Activated CD4-positive, alpha-beta T cell treated with anti-CD3 and anti-CD28 coated beads for 24 hours (primary cell): ENCODE results near the gene MRPL46.
"Not testable (repeated sequence)": the region's sequence is repeated elsewhere in the genome, so short reads cannot be mapped to it uniquely, and the experiment has no call there.

Experiments
- DNase-seq, 2 donors: peaks; one replicate each; pipeline ENCODE4 v3.0.0-alpha.2; 2020; ENCODE audit warnings: low read depth in 2 of 2

MRPL46 gene

DNA sequence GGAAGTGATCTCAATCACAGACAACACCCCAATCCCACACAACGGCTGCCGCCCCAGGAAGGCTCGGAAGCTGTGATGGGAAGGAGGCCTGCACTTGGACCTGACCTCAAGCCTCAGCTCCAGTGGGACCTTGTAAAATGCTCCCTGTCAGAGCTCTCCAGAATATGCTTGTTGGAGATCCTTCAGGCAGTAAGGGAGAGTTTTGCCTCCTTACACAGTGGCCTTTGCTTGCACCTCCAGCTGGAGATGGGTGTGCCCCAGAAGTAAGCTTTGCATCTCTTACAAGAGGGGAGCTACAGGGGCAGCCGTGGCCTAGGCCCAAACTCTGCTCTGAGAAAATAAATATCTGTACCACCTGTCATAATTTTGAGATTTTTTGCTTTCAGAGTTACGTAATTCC is 10.7 kb upstream of the MRPL46 start:
- DNase-seq: no peak

DNA sequence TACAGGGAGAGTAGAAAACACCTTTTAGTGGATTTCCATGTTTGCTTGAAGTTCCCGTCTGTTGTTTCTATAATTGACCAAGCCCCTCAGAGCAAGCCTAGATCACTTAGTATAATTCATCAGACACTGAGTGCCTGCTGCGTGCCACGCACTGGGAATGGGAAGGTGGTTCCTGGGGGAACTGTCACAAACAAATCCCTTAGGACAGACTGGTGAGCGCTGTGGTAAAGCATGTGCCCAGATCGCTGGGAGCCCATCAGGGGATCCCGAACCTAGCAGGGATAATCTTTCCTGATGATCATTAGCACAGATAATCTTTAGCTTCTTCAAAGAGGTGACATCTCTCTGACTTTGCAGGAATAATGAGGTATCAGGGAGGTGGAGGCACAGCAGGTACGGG is 9.9 kb upstream of the MRPL46 start:
- DNase-seq: no peak

DNA sequence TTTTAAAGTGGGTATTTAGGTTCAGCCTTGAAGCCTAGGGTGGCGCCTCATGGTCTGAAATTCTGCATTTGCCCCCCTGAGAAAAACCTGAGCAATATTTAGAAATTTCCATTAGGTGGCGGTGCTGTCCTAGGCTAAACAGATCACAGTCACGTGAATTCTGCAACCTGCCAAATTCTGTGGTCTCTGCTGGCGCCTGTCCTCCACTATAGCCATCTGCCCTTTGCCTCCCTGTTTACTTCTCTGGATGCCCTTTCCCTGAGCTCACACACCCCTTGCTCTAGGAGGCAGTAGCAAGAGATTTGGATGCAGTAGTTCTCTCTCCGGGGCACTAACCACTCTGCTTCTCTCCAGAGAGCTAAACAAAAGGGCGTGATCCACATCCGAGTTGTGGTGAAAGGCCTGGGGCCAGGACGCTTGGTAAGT is 9.5 kb upstream of the MRPL46 start:
- no peak for DNase-seq

DNA sequence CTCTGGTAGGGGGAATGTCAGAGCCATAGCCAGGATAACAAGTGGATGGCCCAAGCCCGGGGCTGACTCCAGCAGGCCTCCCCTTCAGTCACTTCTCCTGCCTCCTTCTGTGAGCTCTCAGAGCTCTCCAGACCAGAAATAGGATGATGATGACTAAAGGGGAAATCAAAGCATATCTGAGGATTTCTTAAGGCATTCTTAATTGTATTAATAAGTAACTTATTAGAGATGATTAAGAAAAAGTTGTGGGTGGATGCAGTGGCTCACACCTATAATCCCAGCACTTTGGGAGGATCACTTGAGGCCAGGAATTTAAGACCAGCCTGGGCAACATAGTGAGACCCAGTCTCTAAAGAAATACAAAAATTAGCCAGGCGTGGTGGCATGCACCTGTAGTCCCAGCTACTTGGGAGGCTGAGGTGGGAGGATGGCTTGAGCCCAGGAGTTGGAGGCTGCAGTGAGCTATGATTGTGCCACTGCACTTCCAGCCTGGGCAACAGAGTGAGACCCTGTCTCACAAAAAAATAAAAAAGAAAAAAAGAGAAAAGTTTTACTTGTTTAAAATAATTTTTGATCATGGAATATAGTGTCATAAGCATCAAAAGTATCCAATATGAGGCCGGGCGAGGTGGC is 6.6 kb upstream of the MRPL46 start:
- not testable (repeated sequence) for DNase-seq

DNA sequence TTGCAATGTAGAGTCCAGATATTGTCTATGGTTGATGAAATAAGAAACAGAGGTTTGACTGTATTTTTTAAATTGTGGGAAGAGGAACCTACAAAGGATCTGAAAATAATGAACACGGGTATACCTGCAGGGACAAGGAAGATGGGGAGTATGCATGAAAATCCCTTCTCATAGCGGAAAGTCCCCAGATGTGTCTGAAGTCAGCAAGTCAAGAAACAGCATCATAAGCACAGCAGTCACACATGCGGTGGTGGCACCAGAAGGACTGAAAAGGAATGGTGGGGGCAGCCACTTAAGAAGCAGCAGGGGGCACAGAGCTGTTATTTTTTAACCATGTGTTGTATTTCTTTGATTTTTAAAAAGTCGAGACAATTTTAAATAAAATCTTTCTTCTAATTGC is 5.0 kb upstream of the MRPL46 start:
- no peak for DNase-seq

DNA sequence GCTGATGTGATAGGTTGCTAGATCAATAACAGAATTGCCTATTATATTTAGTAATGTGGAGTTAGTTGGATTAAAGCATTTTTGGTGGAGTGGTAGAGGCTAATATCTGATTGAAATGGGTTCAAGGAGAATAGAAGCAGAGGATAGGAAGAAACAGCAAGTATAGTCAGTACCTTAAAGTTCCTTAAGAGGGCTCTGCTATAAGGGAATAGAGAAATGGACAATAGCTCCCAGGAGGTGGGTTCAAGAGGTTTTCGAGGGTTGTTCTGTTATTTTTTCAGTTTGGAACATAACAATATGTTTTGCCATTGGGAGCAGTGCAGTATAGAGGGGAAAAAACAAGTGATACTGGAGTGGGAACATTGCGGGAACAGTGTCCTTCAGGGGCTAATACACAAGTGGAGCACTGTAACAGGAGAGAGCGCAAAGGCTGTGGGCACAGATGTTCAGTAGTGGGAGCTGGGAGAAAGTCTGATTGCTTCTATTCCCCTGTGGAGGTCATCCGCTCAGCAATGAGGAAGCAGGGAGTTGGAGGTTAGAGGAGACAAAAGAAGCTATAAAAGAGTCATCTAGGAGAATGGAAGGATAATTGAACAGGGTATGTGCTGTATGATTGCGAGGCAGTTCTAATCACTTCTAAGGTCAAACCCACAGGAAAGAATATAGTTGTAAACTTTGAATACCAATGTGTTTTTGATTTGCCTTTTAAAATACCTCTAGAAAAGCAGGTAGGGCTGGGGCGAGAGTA is 3.6 kb upstream of the MRPL46 start:
- no peak for DNase-seq

DNA sequence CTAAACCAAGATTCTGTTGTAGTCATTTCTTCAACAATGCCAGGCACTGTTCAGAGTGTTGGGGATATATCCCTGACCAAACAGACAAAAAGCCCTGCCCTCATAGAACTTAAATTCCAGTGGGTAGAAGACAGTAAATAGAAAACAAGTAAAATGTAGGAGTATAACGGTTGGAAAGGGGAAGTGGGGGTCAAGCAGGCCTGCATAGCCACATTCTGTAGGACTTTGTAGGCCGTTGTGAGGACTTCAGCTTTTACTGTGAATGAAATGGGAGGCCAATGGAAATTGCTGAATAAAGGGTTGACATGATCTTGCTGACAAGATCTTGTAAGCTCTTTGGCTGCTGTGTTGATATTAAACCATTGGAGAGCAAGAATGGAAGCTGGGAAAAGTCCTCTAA is 2.1 kb upstream of the MRPL46 start:
- no peak for DNase-seq

DNA sequence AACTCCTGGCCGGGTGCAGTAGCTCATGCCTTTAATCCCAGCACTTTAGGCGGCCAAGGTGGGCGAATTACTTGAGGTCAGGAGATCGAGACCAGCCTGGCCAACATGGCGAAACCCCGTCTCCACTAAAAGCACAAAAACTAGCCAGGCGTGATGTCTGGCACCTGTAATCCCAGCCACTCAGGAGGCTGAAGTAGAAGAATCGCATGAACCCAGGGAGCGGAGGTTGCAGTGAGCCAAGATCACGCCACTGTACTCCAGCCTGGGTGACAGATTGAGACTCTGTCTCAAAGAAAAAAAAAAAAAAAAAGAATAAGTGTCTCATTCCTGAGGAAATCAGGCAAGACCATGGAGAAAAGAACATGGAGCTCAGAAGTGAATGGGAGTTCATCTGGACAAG is 1.5 kb upstream of the MRPL46 start:
- not testable (repeated sequence) for DNase-seq

DNA sequence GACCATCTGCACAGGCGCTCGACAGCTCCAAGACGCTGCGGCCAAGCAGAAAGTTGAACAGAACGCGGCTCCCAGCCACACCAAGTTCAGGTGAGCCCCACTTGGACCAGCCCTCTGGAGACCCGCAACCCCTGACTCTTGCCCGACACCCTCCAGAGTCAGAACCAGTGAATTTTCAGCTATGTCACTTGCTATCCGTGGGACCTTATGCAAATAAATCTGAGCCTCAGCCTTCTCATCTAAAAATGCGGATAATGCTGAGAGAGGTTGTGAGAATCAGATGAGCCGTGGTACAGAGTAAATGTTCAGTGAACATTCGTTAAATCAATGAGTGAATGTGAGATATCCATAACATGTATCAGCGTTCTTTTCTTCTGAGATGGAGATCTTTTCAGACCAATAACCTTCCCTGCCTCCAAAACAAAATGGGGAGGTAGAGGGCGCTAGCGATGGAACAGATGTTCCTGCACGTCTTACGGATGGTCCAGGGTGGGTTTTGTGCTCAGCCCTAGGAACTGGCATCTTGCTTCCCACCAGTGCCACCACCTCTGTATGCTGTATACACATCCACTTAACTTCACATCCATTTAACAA is 844 bp upstream of the MRPL46 start:
- no peak for DNase-seq

DNA sequence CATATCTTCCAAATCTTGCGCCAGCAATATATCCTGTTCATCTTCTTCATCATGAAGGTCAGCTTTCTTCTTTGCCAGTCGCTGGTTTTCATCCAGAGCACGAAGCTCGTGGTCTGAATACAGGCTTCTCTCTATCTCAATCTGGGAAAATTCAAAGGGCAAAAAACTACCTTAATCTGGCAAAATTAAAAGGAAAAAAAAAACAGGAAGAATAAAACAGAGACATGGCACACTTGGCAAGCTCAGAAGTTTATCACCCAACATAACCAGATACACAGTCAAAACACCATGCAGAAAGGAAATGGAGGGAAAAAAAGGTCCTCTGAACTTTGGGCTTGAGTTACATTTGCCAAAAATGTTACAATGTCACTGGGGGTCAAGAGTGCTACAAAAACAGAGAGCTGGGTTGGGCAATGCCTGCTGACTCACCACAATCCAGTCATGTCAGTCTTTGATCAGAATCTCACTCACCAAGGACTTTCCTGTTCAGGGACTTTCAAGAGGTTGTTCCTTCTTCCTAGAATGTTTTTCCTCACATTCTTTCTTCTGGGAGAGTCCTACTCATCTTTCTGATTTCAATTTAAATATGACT is 1.5 kb downstream of the MRPL46 start:
- DNase-seq: no peak

DNA sequence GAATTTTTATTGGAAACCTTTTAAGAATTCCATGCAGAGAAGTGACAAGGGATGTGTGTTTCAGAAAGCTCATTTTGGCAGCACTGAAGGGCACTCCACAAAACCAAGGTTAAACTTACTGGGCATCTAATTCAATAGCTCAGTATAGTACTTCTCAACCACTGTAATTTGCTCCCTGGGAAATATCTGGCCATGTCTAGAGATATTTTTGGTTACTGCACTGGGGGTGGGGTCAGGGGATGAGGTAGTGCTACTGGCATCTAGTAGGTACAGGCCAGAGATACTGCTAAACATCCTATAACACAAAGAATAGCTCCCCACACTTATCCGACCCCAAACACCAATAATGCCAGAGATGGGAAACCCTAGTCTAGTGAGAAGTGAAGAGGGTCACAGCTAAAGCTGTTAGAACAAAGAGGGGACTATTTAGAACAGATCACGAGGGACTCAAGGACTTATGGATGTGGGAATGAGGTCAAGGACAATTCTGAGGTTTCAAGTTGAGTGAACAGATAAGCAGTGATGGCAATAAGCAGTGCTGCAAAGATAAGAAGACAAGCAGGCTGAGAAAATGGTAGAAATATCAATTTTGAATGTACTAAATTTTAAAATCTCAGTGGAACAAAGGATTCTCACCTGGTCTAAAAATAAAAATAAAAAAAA is 3.2 kb downstream of the MRPL46 start:
- DNase-seq: no peak

DNA sequence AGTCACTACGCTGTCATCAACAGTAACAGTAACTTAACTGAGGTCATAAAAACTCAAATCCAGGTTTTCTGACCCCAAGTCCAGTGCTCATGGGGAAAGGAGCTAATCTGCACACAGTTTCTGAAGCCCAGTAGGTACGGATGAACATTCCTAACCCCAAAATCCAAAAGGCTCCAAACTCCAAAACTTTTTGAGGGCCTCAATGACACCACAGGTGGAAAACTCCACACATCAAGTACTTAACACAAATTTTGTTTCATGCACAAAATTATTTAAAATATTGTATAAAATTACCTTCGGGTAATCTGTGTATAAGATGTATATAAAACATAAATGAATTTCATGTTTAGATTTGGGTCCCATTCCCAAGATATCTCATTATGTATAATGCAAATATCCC is 10.5 kb downstream of the MRPL46 start:
- no peak for DNase-seq

DNA sequence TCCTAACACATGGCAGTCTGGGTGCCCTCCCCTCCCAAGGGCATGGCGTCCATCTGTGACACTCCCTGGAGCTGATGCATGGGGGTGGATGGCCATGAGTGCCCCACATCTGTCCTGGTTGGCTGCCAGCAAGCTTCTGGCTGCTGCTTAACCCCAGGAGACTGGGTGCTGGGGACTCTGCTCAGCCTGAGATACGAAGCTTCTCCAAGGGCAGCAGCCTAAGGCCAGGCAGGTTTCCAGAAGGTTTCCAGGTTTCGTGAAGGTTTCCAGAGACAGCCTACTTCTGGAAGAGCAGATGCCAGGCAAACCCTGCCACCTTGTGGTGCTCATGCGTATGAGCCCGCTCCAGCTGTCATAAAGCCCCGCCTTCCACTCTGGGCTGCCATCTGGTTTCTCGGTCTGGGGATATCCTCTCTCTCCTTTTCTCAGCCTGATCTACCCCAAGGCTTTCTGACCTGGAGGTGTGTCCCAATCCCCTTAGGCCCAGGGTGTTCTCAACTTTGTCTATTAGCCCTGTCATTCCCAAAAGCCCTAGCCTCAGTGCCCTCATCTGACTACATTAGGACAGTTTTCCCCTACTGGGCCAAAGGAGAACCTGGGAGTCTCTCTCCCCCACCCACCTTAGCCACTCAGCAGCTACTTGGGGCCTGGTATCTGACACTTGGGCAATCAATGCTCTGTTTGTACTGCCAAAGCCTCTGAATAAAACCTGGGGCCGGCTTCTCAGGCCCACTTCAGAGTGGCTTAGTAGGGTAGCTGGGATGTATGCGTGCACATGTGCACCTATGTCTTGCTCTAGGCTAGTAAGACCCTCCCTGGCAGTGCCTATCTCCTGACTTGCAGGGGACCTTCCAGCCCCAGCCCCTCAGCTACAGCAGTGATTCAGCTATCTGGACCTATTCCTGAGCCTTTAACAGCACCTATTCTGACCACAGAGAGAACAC is 12.0 kb downstream of the MRPL46 start:
- peak in 1 of 2 donors; percentile 17 for DNase-seq

DNA sequence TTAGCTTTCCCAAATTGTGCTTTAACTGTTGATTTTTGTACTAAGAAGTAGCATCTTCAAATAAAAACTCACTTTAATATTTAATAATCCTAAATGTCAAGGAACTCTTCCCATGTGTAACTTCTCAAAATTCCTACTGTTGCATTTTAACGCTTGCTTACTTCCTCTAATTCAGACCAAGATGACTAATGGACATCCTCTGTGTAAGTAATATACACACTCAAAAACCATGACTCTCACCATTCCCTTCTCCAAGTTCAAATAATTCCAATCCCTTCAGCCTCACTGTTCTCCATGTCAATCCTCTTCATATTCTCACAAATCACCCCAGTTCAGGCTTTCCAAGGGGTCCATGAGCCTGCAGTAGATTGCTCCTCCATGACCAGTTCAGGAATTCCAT is 13.0 kb downstream of the MRPL46 start:
- no peak for DNase-seq

DNA sequence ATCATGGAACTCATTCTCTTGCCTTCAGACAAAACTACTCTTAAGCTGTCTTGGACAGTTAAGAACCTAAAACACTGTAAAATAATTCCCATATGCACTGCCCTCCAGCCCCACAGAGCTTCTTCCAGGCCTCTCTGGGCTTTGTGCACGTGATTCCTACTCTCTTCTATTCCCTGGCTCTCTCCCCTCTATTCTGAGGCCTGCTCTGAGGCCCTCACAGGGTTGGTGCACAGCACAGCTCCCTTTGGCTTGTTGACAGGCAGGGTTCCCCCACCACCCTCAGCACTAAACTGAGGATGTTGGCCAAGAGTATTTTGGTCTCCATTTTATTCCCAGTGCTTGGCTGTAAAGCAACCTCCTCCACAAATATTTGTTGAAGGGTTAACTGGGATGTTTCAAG is 13.5 kb downstream of the MRPL46 start:
- DNase-seq: no peak

DNA sequence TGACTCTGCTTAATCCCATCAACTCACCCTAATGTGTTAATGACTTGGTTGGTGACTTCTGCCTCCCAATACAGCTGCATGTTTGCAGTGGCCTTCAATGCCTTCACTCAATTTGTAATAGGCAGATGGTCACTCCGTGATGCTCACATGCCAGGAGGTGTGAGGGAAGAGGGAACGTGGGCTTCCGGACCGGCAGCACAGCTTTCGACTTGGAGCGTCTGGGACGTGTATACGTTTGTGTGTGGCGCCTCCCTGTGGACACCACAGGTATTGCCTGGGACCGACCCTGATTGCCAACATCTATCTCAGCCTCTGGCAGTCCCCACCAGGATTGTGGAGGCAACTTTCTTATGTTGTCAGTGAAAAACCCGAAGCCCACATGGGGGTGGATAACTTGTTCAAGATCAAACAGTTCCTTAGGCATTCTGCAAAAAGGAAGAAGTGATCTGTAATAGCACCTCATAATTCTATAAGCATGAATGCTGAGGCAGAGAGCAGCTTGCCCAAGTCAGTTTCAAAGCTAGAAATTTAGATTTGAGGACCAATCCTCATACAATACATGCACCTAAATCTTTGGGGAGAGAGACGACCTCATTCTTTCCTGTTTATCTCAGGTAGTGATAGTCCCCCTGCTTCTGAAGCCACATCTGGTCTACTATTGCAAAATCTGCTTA is 16.9 kb downstream of the MRPL46 start:
- DNase-seq: peak; percentile 54 to 78

DNA sequence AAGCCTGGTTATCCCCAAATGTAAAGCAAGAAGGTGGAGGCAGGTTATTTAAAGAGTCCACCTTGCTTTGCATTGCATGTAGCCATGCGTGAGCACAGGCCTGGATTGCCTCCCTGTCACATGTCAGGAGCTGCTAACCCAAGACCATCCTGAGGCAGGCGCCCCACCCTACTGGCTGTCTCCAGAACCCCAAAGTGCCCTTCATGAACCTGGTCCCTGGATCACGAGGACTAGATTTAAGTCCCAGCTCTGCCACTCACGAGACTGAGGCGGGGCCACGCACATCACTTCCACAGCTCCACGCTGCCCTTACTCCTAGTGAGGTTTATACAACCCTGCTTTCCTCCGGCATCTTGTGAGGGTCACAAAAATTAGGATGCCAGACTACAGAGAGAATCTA is 17.6 kb downstream of the MRPL46 start:
- DNase-seq: no peak

DNA sequence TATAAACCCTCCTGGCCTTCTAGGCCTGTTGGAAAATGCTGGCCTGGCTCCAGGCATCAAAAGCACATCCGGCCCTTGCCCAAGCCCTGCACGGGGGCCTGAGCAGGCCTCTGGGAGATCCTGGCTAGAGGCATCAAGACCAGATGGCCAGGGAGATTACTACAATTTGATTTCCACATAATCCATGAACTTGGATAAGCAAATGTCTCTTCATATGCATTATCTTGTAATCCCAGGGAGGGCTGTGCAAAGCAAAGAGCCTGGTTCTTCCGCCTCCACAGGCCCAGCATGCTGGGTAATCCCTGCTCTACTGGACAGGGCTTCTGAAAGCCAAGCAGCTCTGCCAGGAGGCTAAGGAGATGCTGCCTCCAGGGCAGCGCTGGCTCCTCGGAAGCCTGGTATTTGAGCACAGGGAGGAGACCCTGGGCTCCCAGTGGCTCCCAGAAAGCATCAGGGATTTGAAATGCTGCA is 18.2 kb downstream of the MRPL46 start:
- no peak for DNase-seq

DNA sequence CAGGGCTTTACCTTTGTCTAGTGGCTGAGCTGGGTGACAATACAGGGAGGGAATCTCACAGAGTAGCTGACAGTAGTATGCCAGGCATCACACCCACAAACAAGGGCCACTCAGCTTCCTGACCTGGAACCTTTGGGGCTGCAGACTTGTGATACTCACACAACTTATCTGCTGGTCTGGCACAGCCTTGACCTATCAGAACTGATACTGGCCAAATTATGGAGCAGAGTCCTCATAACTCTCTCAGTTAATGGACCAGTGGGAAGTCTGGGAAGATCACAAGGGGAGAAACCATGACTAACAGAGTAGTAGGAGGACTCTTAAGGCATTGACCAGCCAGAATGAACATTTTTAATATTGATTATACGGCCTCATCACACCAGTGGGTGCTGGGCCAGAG is 19.4 kb downstream of the MRPL46 start:
- DNase-seq: no peak

DNA sequence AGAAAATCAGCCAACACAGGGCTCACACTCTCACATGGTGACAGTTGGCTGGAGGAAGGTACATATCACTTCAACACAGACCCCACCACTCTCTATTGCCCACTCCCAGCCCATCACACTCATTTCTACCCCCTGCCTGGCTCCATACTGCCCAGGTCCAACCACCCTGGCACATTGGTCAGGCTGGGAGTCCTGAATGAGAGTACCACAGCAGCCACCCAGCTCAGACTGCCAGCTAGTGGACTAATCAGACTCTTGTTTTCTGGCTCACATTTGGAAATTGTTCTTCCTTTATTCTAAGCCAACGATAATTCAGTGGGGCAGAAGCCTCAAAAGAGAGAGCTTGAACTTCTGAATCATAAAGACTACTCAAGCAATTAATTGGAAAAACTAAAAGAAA is 20.0 kb downstream of the MRPL46 start:
- DNase-seq: no peak
